GM12878 (cell line): ENCODE results near the gene NMT1. TPM values are rescaled to one million over a fixed set of nuclear protein-coding genes. Genes with fewer than 3 reads are reported as not detected.

ENCODE experiments used
- ATAC-seq: fragments of 200-7000 bp; cut with Tn5 transposase; 3 replicates; pipeline ENCODE4 v1.9.1; 2020; ENCODE audit warnings: mild to moderate bottlenecking, moderate library complexity
- BruUV-seq: library from RNA; stranded (reverse); fragments of 400-500 nt; replicated peaks from 2 replicates; lab custom pipeline; 2021; lab: Mats Ljungman, UMichigan
- CTCF ChIA-PET: fragments of 300-600 bp; sonication (Branson Sonifier 250); formaldehyde crosslinking; extraction: SDS; loops from one replicate; lab custom pipeline; 2021; ENCODE audit warnings: inconsistent platforms; lab: Yijun Ruan, JAX
- POLR2A ChIA-PET: fragments of 350-600 bp; formaldehyde crosslinking; extraction: SDS; loops from one replicate; lab custom pipeline; 2021; ENCODE audit warnings: inconsistent platforms; lab: Charles Lee
- RAD21 ChIA-PET: fragments of 300-600 bp; sonication (Branson Sonifier 250); formaldehyde crosslinking; loops from one replicate; lab custom pipeline; 2023; ENCODE audit warnings: antibody characterized with exemption; ENCODE audit not compliant: unreplicated experiment; lab: Charles Lee
- SMC1A ChIA-PET: fragments of 300-600 bp; sonication (Branson Sonifier 250); formaldehyde crosslinking; loops from one replicate; lab custom pipeline; 2023; ENCODE audit not compliant: unreplicated experiment, uncharacterized antibody; lab: Charles Lee
- DNase-seq: peaks from one replicate; pipeline ENCODE4 v3.0.0-alpha.2; 2011; ENCODE audit warnings: low read depth, low spot score
- FAIRE-seq: peaks from 3 replicates; lab custom pipeline; 2011; peaks lifted over from hg19 to GRCh38; lab: Jason Lieb, UNC
- H2AFZ ChIP-seq: 2 replicates; pipeline ENCODE4 v1.6.0; 2011; ENCODE audit warnings: low read depth, low read length, control low read depth; ENCODE audit not compliant: control insufficient read depth
- H3K27ac ChIP-seq: 2 replicates; pipeline ENCODE4 v1.5.1; 2011; ENCODE audit warnings: control low read depth; ENCODE audit not compliant: control insufficient read depth, insufficient read depth
- H3K27me3 ChIP-seq, 2 experiments: replicated peaks in 1 of 2; 2 replicates each; pipeline versions ENCODE4 v1.6.0 to v1.6.1; 2011; ENCODE audit warnings: low read length in 1 of 2; ENCODE audit not compliant: control insufficient read depth in 2 of 2, insufficient read depth in 2 of 2
- H3K36me3 ChIP-seq, 2 experiments: 2 replicates each; pipeline ENCODE4 v1.5.1; 2011; ENCODE audit warnings: low read length in 1 of 2; ENCODE audit not compliant: control insufficient read depth in 2 of 2, insufficient read depth in 2 of 2
- H3K4me1 ChIP-seq: 2 replicates; pipeline ENCODE4 v1.6.1; 2011; ENCODE audit warnings: mild to moderate bottlenecking, low read length, moderate library complexity, mixed read lengths; ENCODE audit not compliant: control insufficient read depth, insufficient read depth
- H3K4me2 ChIP-seq: 2 replicates; pipeline ENCODE4 v1.6.0; 2011; ENCODE audit warnings: control low read depth; ENCODE audit not compliant: control insufficient read depth, insufficient read depth
- H3K4me3 ChIP-seq: fragments of 200-600 bp; sonication (generic); 2 replicates; pipeline ENCODE4 v1.5.1; 2016
- H3K79me2 ChIP-seq: 2 replicates; pipeline ENCODE4 v1.6.0; 2011; ENCODE audit warnings: low read length; ENCODE audit not compliant: control insufficient read depth, insufficient read depth
- H3K9ac ChIP-seq: 2 replicates; pipeline ENCODE4 v1.8.0; 2011; ENCODE audit warnings: low read length, control low read depth, mixed read lengths; ENCODE audit not compliant: control insufficient read depth, insufficient read depth
- H3K9me3 ChIP-seq: replicated peaks from 3 replicates; pipeline ENCODE4 v1.5.1; 2011; ENCODE audit warnings: mild to moderate bottlenecking, low read length; ENCODE audit not compliant: control insufficient read depth, insufficient read depth
- H4K20me1 ChIP-seq: 2 replicates; pipeline ENCODE4 v1.6.0; 2011; ENCODE audit not compliant: control insufficient read depth, insufficient read depth
- CBX3 ChIP-seq: fragments of 200-600 bp; sonication (generic); IDR thresholded peaks from 2 replicates; pipeline ENCODE4 v1.6.1; 2016; ENCODE audit warnings: low read depth, borderline replicate concordance
- CREB1 ChIP-seq: IDR thresholded peaks from 2 replicates; pipeline ENCODE4 v1.6.1; 2012; ENCODE audit warnings: low read depth, mild to moderate bottlenecking, inconsistent platforms
- ESRRA ChIP-seq: IDR thresholded peaks from 2 replicates; pipeline ENCODE4 v1.6.1; 2012; ENCODE audit warnings: mild to moderate bottlenecking, low read length, improper control_type of control experiment
- JUND ChIP-seq: IDR thresholded peaks from 2 replicates; pipeline ENCODE4 v1.6.1; 2012; ENCODE audit warnings: low read depth, mild to moderate bottlenecking, low read length, improper control_type of control experiment, moderate library complexity
- MTA3 ChIP-seq: IDR thresholded peaks from 2 replicates; pipeline ENCODE4 v1.6.1; 2012; ENCODE audit warnings: low read length, inconsistent platforms, borderline replicate concordance
- PAX5 ChIP-seq: IDR thresholded peaks from 2 replicates; pipeline ENCODE4 v1.6.1; 2011; ENCODE audit warnings: low read depth, low read length, borderline replicate concordance
- PAX8 ChIP-seq: fragments of 450-650 bp; IDR thresholded peaks from 2 replicates; pipeline ENCODE4 v1.6.1; 2017; ENCODE audit warnings: mild to moderate bottlenecking, moderate library complexity
- SIX5 ChIP-seq: IDR thresholded peaks from 2 replicates; pipeline ENCODE4 v1.6.1; 2011; ENCODE audit warnings: mild to moderate bottlenecking, low read depth, low read length, moderate library complexity; ENCODE audit not compliant: severe bottlenecking
- WGBS: methylation state at CpG from one replicate; pipeline ENCODE4 v1.1.6; 2016; ENCODE audit warnings: low lambda C conversion rate; ENCODE audit not compliant: insufficient replicate concordance, insufficient coverage; ENCODE audit errors: missing lambda C conversion rate; 5-methylcytosine and 5-hydroxymethylcytosine counted together
- in situ Hi-C: fragments of 300-500 bp; cut with MboI; formaldehyde crosslinking; loops from 9 replicates; pipeline ENCODE4 v1.14.3; 2018; ENCODE audit warnings: mixed read lengths
- intact Hi-C: fragments of 100-400 bp; cut with micrococcal nuclease; formaldehyde crosslinking; loops from one replicate; pipeline ENCODE4 v1.14.2; 2022; ENCODE audit not compliant: unreplicated experiment
- polyA plus RNA-seq, 11 experiments: library from polyadenylated mRNA; depleted of rRNA in 4 of 11; unstranded in 6 of 11; stranded (reverse) in 5 of 11; fragments of >200 nt; fragmentation: Nextera tagmentation in 4 of 11; fragmentation: Illumina TruSeq in 1 of 11; extraction: Ambion mirVana in 4 of 11; extraction: Trizol in 1 of 11; gene quantifications; 1 replicate in 1 of 11; 2 replicates in 10 of 11; pipeline versions ENCODE4 v1.2.1 to v1.2.3, GENCODE V29; 2011 to 2016; ENCODE audit warnings: inconsistent platforms in 2 of 11, missing spikeins in 2 of 11, low read depth in 1 of 11
- total RNA-seq, 4 experiments: library from RNA; depleted of rRNA in 3 of 4; stranded (reverse); fragments of >200 nt in 3 of 4; fragmentation: Illumina TruSeq in 1 of 4; extraction: Trizol in 1 of 4; gene quantifications; 2 replicates each; pipeline versions ENCODE4 v1.2.1 to v1.2.3, GENCODE V29; 2013 to 2021
- TF ChIP-seq, protein P1 (sequence below): fragments of 450-650 bp; formaldehyde crosslinking; IDR thresholded peaks from 2 replicates; pipeline ENCODE4 v1.4.0; 2020; ENCODE audit warnings: mild to moderate bottlenecking, moderate library complexity
- TF ChIP-seq, protein P2 (sequence below): fragments of 450-650 bp; IDR thresholded peaks from 2 replicates; pipeline ENCODE4 v1.6.1; 2017; ENCODE audit warnings: mild to moderate bottlenecking, moderate library complexity
- TF ChIP-seq, protein P3 (sequence below): fragments of 450-650 bp; IDR thresholded peaks from 2 replicates; pipeline ENCODE4 v1.6.1; 2017; ENCODE audit warnings: borderline replicate concordance

Gene NMT1
- total and polyA plus RNA-seq, 10 of the 15 experiments (the other 5 are each of a cell fraction or from before 2014, with no cell fraction given), result 96.7 to 395 (median 222) TPM

DNA sequence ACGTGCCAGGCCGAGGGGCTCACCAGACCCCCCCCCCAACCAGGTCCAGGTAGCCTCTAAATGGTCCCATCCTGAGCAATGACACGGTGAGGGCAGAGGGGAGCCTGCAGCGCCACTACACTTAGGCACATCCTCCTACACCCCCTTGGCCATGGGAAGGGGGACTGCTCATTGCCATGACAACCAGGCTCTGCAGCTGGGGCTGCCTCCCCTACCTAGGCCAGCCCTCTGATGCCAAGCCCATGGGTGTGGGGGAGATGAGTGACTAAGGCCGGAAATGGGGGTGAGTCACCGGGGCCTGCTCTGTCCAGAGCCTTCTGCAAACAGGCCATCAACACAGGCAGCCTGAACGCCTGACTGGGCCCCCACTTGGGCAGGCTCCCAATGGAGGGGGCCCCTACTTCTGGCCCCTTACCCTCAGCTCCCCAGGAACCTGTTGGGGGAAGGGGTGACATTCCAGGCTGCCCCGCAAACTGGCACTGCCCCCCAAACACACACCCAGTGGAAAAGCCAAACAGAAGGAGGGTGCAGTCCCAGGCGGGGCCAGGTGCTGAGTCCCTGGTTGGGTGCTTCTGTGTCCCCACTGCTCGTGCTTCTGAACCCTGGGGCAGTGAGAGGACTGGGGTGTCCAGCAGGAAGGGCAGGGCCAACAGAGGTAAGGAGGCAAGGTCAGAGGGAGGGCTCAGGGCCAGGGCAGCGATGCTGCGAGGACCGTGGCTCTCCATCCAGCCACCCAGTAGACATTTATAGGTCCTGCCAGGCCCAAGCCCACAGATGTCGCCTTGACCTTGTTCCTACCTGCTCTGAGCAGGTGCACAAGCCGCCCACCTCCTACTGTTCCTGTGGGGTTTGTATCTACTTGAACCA, 63.0 kb downstream of the NMT1 start:
- Histone ChIP-seq H3K27me3 (no peaks in the 10 kb centered on the region), H3K4me1 (no peaks in the 10 kb centered on the region), H2AFZ (no peak overlapping the region), H3K79me2 (no peaks in the 10 kb centered on the region), H3K4me3 (no peak overlapping the region), H3K9me3 (no peaks in the 10 kb centered on the region), H3K9ac (no peak overlapping the region), H3K36me3 (no peaks in the 10 kb centered on the region), H3K4me2 (no peak overlapping the region), H4K20me1 (no peaks in the 10 kb centered on the region), H3K27ac (no peak overlapping the region)
- ChIA-PET RAD21 (no interaction called here), SMC1A (interaction anchor here (0.5 kb wide), 1 partner anchor 153 kb away, joined by 3 read pairs; no protein-coding TSS in a partner anchor), POLR2A (interaction anchor here (0.5 to 1.6 kb wide), 2 partner anchors 11 to 120 kb away, joined by 3 read pairs; partner anchors contain the start of gene ACBD4), CTCF (interaction anchor here (3.0 kb wide), 1 partner anchor 11 kb away, joined by 11 read pairs; the partner anchor contains the start of gene ACBD4)
- FAIRE-seq, result no peak
- BruUV-seq, result no TSS peak
- in situ Hi-C loops, result loop anchor here (10.0 kb wide), 1 partner anchor 349 kb away; no protein-coding TSS in a partner anchor
- TF ChIP-seq MTA3 (no peak), PAX5 (no peak), CBX3 (no peak), ESRRA (no peak), JUND (no peak), PAX8 (no peak), CREB1 (no peak), SIX5 (no peak)
- TF ChIP-seq, protein P1, sequence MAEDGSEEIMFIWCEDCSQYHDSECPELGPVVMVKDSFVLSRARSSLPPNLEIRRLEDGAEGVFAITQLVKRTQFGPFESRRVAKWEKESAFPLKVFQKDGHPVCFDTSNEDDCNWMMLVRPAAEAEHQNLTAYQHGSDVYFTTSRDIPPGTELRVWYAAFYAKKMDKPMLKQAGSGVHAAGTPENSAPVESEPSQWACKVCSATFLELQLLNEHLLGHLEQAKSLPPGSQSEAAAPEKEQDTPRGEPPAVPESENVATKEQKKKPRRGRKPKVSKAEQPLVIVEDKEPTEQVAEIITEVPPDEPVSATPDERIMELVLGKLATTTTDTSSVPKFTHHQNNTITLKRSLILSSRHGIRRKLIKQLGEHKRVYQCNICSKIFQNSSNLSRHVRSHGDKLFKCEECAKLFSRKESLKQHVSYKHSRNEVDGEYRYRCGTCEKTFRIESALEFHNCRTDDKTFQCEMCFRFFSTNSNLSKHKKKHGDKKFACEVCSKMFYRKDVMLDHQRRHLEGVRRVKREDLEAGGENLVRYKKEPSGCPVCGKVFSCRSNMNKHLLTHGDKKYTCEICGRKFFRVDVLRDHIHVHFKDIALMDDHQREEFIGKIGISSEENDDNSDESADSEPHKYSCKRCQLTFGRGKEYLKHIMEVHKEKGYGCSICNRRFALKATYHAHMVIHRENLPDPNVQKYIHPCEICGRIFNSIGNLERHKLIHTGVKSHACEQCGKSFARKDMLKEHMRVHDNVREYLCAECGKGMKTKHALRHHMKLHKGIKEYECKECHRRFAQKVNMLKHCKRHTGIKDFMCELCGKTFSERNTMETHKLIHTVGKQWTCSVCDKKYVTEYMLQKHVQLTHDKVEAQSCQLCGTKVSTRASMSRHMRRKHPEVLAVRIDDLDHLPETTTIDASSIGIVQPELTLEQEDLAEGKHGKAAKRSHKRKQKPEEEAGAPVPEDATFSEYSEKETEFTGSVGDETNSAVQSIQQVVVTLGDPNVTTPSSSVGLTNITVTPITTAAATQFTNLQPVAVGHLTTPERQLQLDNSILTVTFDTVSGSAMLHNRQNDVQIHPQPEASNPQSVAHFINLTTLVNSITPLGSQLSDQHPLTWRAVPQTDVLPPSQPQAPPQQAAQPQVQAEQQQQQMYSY, result no peak
- TF ChIP-seq, protein P2, sequence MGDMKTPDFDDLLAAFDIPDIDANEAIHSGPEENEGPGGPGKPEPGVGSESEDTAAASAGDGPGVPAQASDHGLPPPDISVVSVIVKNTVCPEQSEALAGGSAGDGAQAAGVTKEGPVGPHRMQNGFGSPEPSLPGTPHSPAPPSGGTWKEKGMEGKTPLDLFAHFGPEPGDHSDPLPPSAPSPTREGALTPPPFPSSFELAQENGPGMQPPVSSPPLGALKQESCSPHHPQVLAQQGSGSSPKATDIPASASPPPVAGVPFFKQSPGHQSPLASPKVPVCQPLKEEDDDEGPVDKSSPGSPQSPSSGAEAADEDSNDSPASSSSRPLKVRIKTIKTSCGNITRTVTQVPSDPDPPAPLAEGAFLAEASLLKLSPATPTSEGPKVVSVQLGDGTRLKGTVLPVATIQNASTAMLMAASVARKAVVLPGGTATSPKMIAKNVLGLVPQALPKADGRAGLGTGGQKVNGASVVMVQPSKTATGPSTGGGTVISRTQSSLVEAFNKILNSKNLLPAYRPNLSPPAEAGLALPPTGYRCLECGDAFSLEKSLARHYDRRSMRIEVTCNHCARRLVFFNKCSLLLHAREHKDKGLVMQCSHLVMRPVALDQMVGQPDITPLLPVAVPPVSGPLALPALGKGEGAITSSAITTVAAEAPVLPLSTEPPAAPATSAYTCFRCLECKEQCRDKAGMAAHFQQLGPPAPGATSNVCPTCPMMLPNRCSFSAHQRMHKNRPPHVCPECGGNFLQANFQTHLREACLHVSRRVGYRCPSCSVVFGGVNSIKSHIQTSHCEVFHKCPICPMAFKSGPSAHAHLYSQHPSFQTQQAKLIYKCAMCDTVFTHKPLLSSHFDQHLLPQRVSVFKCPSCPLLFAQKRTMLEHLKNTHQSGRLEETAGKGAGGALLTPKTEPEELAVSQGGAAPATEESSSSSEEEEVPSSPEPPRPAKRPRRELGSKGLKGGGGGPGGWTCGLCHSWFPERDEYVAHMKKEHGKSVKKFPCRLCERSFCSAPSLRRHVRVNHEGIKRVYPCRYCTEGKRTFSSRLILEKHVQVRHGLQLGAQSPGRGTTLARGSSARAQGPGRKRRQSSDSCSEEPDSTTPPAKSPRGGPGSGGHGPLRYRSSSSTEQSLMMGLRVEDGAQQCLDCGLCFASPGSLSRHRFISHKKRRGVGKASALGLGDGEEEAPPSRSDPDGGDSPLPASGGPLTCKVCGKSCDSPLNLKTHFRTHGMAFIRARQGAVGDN, result no peak
- TF ChIP-seq, protein P3, sequence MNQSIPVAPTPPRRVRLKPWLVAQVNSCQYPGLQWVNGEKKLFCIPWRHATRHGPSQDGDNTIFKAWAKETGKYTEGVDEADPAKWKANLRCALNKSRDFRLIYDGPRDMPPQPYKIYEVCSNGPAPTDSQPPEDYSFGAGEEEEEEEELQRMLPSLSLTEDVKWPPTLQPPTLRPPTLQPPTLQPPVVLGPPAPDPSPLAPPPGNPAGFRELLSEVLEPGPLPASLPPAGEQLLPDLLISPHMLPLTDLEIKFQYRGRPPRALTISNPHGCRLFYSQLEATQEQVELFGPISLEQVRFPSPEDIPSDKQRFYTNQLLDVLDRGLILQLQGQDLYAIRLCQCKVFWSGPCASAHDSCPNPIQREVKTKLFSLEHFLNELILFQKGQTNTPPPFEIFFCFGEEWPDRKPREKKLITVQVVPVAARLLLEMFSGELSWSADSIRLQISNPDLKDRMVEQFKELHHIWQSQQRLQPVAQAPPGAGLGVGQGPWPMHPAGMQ, result no peak
- DNase-seq, result no peak
- intact Hi-C loops, result no loop called here
- 42% methylated on average over 15 of the region's 15 CpGs for WGBS
- ATAC-seq, result peak; percentile 92
